ENCODE data around the gene ABL1. TPM values are rescaled to one million over a fixed set of nuclear protein-coding genes. Genes with fewer than 3 reads are reported as not detected.

The ABL1 gene
- total RNA-seq, 1 experiment from 2014 or later = 57.2 TPM

- Histone ChIP-seq H3K4me1 (peaks cover 14% of the 10 kb centered on the region), H3K4me3 (no peak overlapping the region), H3K27ac (no peak overlapping the region), H3K27me3 (no peaks in the 10 kb centered on the region), H3K9me3 (replicated peaks) (no peaks in the 10 kb centered on the region), H3K36me3 (peaks cover 46% of the 10 kb centered on the region)
- DNase-seq = no peak
These were observed 34.2 kb downstream of the ABL1 start for GRCh38 chr9:130869250-130869649.

- Histone ChIP-seq H3K27me3 (no peaks in the 10 kb centered on the region), H3K4me3 (no peak overlapping the region), H3K27ac (peak overlapping the region; percentile 64), H3K36me3 (peaks cover 51% of the 10 kb centered on the region), H3K9me3 (replicated peaks) (no peaks in the 10 kb centered on the region), H3K4me1 (peaks cover 14% of the 10 kb centered on the region)
- DNase-seq = peak; percentile 49 to 68
These were observed 35.7 kb downstream of the ABL1 start for GRCh38 chr9:130870491-130871381.

DNA sequence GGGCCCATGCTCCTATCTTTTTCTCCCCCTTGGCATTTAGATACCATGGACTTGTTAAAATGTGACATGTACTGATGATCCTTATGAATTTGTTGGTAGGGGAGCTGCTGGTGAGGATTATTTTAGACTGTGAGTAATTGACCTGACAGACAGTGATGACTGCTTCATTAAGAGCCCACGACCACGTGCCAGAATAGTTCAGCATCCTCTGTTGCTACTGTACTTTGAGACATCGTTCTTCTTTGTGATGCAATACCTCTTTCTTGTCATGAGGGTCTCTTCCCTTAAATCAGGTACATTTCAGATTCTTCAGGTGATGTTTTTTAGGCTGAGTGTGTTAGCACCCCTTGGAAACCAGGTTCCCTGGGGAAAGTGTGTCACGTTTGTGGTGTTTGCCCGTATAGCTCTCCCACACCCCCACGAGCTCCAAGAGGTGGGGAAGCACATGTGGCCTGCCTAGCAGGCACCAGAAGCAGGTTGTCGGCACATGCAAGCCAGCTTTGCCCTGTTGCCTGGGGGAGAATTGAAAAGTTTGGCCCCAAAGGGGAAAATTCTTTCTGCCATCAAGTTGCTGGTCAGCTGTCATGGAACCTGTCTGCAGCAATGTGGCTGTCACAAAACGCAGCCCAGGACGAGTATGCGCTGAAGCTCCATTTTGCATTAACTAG, 36.5 kb downstream of the ABL1 start:
- peaks cover 55% of the 10 kb centered on the region for H3K36me3 ChIP-seq
- no peaks in the 10 kb centered on the region for H3K9me3 ChIP-seq (replicated peaks)
- H3K27me3 ChIP-seq = no peaks in the 10 kb centered on the region
- no peak for DNase-seq
- H3K4me1 ChIP-seq = peaks cover 14% of the 10 kb centered on the region
- peak overlapping the region; percentile 64 for H3K27ac ChIP-seq
- no peak overlapping the region for H3K4me3 ChIP-seq

DNA sequence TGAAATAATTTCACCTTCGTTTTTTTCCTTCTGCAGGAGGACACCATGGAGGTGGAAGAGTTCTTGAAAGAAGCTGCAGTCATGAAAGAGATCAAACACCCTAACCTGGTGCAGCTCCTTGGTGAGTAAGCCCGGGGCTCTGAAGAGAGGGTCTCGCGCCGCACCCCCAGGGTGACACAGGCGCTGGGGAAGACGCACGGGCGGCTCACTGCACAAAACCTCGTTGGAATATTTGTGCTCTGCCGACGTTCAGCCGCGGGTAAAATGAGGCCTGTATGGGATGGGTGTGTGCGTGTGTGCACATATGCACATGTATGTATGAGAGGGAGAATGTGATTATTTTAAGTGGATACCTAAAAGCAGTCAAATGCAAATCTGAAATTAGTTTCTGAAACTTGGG, 37.0 kb downstream of the ABL1 start:
- H3K36me3 ChIP-seq = peaks cover 55% of the 10 kb centered on the region
- no peaks in the 10 kb centered on the region for H3K9me3 ChIP-seq (replicated peaks)
- H3K4me3 ChIP-seq = no peak overlapping the region
- H3K4me1 ChIP-seq = peaks cover 14% of the 10 kb centered on the region
- no peak overlapping the region for H3K27ac ChIP-seq
- DNase-seq = no peak
- H3K27me3 ChIP-seq = no peaks in the 10 kb centered on the region

DNA sequence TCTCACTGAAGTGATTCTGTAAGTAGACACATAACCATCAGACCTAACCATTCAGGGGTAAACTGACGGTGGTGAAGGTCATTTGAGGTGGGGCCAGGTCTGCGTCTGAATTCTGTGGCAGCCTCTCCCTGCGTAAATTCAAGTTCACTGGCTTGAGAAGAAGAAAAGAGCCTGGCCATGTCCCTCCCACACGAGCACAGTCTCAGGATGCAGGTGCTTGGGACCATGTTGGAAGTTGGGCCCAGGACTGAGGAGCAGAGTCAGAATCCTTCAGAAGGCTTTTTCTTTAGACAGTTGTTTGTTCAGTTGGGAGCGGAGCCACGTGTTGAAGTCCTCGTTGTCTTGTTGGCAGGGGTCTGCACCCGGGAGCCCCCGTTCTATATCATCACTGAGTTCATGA, 37.5 kb downstream of the ABL1 start:
- Histone ChIP-seq H3K36me3 (peaks cover 55% of the 10 kb centered on the region), H3K4me1 (peaks cover 14% of the 10 kb centered on the region), H3K27ac (no peak overlapping the region)

DNA sequence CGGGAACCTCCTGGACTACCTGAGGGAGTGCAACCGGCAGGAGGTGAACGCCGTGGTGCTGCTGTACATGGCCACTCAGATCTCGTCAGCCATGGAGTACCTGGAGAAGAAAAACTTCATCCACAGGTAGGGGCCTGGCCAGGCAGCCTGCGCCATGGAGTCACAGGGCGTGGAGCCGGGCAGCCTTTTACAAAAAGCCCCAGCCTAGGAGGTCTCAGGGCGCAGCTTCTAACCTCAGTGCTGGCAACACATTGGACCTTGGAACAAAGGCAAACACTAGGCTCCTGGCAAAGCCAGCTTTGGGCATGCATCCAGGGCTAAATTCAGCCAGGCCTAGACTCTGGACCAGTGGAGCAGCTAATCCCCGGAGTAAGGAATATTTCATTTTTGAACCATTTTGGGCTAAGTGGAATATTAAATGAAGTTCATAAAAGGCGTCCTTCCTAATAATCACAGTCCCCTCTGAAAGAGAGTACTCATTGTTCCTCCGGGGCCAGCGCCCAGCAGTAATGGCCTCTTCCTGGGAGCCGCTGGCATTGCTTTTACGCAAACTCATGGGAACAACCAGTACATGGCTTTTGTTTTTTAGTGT, 38.0 kb downstream of the ABL1 start:
- Histone ChIP-seq H3K36me3 (peaks cover 58% of the 10 kb centered on the region), H3K27ac (no peak overlapping the region), H3K4me3 (no peak overlapping the region), H3K27me3 (no peaks in the 10 kb centered on the region), H3K4me1 (peaks cover 14% of the 10 kb centered on the region), H3K9me3 (replicated peaks) (no peaks in the 10 kb centered on the region)
- DNase-seq = no peak

More for the DNA sequence above, 37.5 kb downstream of the ABL1 start:
- H3K27me3 ChIP-seq = no peaks in the 10 kb centered on the region
- no peaks in the 10 kb centered on the region for H3K9me3 ChIP-seq (replicated peaks)
- no peak for DNase-seq
- H3K4me3 ChIP-seq = no peak overlapping the region

DNA sequence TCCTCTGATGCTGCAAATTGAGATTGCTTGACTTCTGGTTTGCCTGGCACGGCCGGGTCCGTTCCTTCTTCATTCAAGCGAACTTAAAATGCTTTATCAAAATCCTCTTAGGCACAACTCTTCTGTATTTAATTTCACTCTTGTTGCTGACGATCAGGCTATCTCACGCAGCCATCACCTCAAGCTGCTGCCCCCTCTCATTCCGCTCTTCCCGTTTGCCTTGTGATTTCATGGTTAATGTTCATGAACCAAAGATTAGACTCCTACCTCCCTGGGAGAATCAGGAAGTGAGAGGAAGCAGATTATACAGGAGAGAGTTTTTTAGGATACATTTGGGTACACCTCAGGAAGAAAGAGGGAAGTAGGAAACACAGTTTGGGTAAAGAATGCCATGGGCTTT, 38.9 kb downstream of the ABL1 start:
- H3K36me3 ChIP-seq = peaks cover 65% of the 10 kb centered on the region
- no peak overlapping the region for H3K4me3 ChIP-seq

GRCh38 chr9:130874783-130875182, 39.7 kb downstream of the ABL1 start:
- Histone ChIP-seq H3K4me1 (peaks cover 14% of the 10 kb centered on the region), H3K27me3 (no peaks in the 10 kb centered on the region), H3K36me3 (peaks cover 70% of the 10 kb centered on the region), H3K27ac (no peak overlapping the region), H3K9me3 (replicated peaks) (no peaks in the 10 kb centered on the region), H3K4me3 (no peak overlapping the region)
- DNase-seq = no peak

More for the DNA sequence above, 38.9 kb downstream of the ABL1 start:
- H3K27ac ChIP-seq = no peak overlapping the region
- H3K9me3 ChIP-seq (replicated peaks) = no peaks in the 10 kb centered on the region
- peaks cover 14% of the 10 kb centered on the region for H3K4me1 ChIP-seq
- H3K27me3 ChIP-seq = no peaks in the 10 kb centered on the region
- DNase-seq = no peak

DNA sequence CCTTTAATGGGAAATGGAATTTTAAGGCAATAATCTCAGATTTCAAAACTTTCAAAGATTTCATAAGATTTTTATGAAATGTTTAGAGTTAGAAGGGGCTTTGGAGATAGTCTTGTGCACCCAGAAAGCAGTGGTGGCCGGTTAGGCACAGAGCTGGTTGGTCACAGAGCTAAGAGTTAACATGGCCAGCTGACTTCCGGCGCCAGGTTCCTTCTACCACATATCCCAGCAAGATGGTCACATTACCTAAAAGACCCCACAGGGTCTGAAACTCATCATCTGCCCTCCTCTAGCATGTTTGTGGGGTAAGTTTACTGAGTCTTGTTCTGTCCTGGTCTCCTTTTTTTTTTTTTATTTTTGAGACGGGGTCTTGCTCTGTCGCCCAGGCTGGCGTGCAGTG, 42.2 kb downstream of the ABL1 start:
- Histone ChIP-seq H3K9me3 (replicated peaks) (no peaks in the 10 kb centered on the region), H3K27ac (no peak overlapping the region), H3K27me3 (no peaks in the 10 kb centered on the region), H3K4me1 (no peaks in the 10 kb centered on the region), H3K36me3 (peaks cover 82% of the 10 kb centered on the region), H3K4me3 (no peak overlapping the region)
- DNase-seq = no peak

DNA sequence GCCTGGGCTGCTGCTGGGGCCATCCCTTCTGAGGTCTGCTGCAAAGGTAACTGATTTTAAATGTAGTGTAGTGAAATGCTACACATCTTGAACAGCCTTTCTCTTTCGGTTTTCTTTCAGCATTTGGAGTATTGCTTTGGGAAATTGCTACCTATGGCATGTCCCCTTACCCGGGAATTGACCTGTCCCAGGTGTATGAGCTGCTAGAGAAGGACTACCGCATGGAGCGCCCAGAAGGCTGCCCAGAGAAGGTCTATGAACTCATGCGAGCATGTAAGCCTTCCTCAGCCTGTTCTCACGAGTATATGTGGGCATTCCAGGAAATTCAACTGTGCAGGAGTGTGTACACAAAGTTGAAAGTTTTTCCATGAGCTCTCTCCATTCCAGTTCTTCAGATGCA, 43.2 kb downstream of the ABL1 start:
- DNase-seq = no peak
- Histone ChIP-seq H3K9me3 (replicated peaks) (no peaks in the 10 kb centered on the region), H3K27ac (no peak overlapping the region), H3K4me3 (no peak overlapping the region), H3K36me3 (peaks cover 80% of the 10 kb centered on the region), H3K4me1 (no peaks in the 10 kb centered on the region), H3K27me3 (no peaks in the 10 kb centered on the region)

GRCh38 chr9:130879863-130880411, 44.9 kb downstream of the ABL1 start:
- Histone ChIP-seq H3K9me3 (replicated peaks) (no peaks in the 10 kb centered on the region), H3K36me3 (peaks cover 79% of the 10 kb centered on the region), H3K4me3 (no peak overlapping the region), H3K27ac (no peak overlapping the region), H3K27me3 (no peaks in the 10 kb centered on the region), H3K4me1 (no peaks in the 10 kb centered on the region)
- DNase-seq = no peak

DNA sequence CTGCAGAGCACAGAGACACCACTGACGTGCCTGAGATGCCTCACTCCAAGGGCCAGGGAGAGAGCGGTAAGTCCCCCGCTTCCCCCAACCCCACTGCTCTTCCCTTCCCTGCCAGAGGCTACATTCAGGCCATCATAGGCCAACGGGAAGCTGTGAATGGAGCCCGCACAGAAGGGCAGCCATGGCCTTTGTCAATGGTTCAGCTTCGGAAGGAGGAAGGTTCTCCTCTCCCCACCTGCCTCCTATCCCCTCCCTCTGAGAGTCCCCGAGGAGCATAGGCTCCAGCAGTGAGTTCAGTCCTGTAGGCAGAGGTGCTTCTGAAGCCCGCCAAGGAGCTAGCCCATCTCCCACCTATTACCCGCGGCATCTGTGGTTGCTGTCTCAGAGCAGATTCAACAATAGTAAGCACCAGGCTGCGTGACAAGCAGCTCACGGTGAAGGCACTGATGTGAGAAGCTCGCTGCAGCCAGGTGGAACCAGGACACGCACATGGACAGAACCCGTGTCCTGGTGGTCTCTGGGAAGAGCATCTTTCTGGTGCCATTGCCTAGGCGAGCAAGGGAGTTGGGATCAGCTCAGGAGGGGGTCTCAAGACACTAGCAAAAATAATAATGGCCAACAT, 45.7 kb downstream of the ABL1 start:
- H3K4me1 ChIP-seq = no peaks in the 10 kb centered on the region
- no peaks in the 10 kb centered on the region for H3K27me3 ChIP-seq
- no peak overlapping the region for H3K4me3 ChIP-seq
- no peak for DNase-seq
- H3K9me3 ChIP-seq (replicated peaks) = no peaks in the 10 kb centered on the region
- no peak overlapping the region for H3K27ac ChIP-seq
- H3K36me3 ChIP-seq = peaks cover 82% of the 10 kb centered on the region

GRCh38 chr9:130881516-130881915, 46.5 kb downstream of the ABL1 start:
- no peak overlapping the region for H3K4me3 ChIP-seq
- no peak for DNase-seq
- no peak overlapping the region for H3K27ac ChIP-seq
- H3K27me3 ChIP-seq = no peaks in the 10 kb centered on the region
- H3K4me1 ChIP-seq = no peaks in the 10 kb centered on the region
- no peaks in the 10 kb centered on the region for H3K9me3 ChIP-seq (replicated peaks)
- peaks cover 85% of the 10 kb centered on the region for H3K36me3 ChIP-seq

- peaks cover 95% of the 10 kb centered on the region for H3K36me3 ChIP-seq
- DNase-seq = no peak
- H3K27me3 ChIP-seq = no peaks in the 10 kb centered on the region
- H3K27ac ChIP-seq = no peak overlapping the region
- no peaks in the 10 kb centered on the region for H3K4me1 ChIP-seq
- H3K4me3 ChIP-seq = no peak overlapping the region
- no peaks in the 10 kb centered on the region for H3K9me3 ChIP-seq (replicated peaks)
These were observed 47.7 kb downstream of the ABL1 start for GRCh38 chr9:130882696-130883225.

Measured in SJCRH30 (cell line).